Transverse colon (tissue), 4 donors: ENCODE data around the gene RTKN. TPM values are rescaled to one million over a fixed set of nuclear protein-coding genes. Genes with fewer than 3 reads are reported as not detected.

Experiments
- DNase-seq: peaks from one replicate; pipeline ENCODE4 v3.0.0-alpha.2; 2019
- H3K27ac ChIP-seq, 4 donors: fragments of 200-600 bp; sonication (generic); 2 replicates each; pipeline ENCODE4 v1.5.1; 2016 to 2018; ENCODE audit warnings: inconsistent platforms in 4 of 4
- H3K27me3 ChIP-seq: fragments of 200-600 bp; sonication (generic); 2 replicates; pipeline ENCODE4 v1.5.1; 2017; ENCODE audit warnings: inconsistent platforms
- H3K36me3 ChIP-seq, 4 donors: fragments of 200-600 bp; sonication (generic); 2 replicates each; pipeline ENCODE4 v1.5.1; 2017 to 2019; ENCODE audit warnings: inconsistent platforms in 4 of 4
- H3K4me1 ChIP-seq, 4 donors: fragments of 200-600 bp; sonication (generic); 2 replicates each; pipeline ENCODE4 v1.5.1; 2017 to 2020; ENCODE audit warnings: inconsistent platforms in 4 of 4
- H3K4me3 ChIP-seq, 4 donors: fragments of 200-600 bp; sonication (generic); 1 replicate in 1 of 4; 2 replicates in 3 of 4; pipeline versions ENCODE4 v1.5.1 to v1.6.1; 2017 to 2019; ENCODE audit warnings: inconsistent platforms in 4 of 4
- H3K9me3 ChIP-seq, 2 donors: fragments of 200-600 bp; sonication (generic); 2 replicates each; pipeline ENCODE4 v1.5.1; 2017 to 2019; ENCODE audit warnings: inconsistent platforms in 2 of 2
- EP300 ChIP-seq: sonication (generic); formaldehyde crosslinking; IDR thresholded peaks from one replicate; pipeline ENCODE4 v1.6.1; 2017; ENCODE audit warnings: antibody characterized with exemption, low read depth
- POLR2A ChIP-seq: fragments of 450-650 bp; IDR thresholded peaks from one replicate; pipeline ENCODE4 v1.6.1; 2016; ENCODE audit warnings: antibody characterized with exemption, mild to moderate bottlenecking, moderate library complexity
- POLR2AphosphoS5 ChIP-seq, 3 donors: sonication (generic); formaldehyde crosslinking; IDR thresholded peaks; one replicate each; pipeline ENCODE4 v1.6.1; 2016; ENCODE audit warnings: antibody characterized with exemption in 3 of 3
- WGBS, 2 donors: methylation state at CpG; one replicate each; pipeline ENCODE4 v1.1.5; 2018; ENCODE audit warnings: low coverage in 1 of 2; 5-methylcytosine and 5-hydroxymethylcytosine counted together
- in situ Hi-C, 4 donors: fragments of 200-750 bp; cut with MboI; loops; one replicate each; pipeline versions ENCODE4 v1.15.0 to v1.15.1; 2017; ENCODE audit warnings: low sequenced_read_pairs in 3 of 4, low pct_ligation_motif_present in 1 of 4, low pct_unique_long_range_greater_than_20kb in 1 of 4
- intact Hi-C: fragments of 100-400 bp; cut with DNase I; formaldehyde crosslinking; loops from one replicate; pipeline ENCODE4 v1.15.1; 2023; ENCODE audit warnings: low total_unique reads
- total RNA-seq, 4 donors: library from RNA; depleted of rRNA; stranded (reverse); fragments of >200 nt; gene quantifications; one replicate each; pipeline ENCODE4 v1.1.0, GENCODE V29; 2016
- TF ChIP-seq, protein P1 (sequence below), 5 experiments: fragments of 200-600 bp in 3 of 5; fragments of 450-650 bp in 2 of 5; sonication (generic) in 3 of 5; IDR thresholded peaks; 1 replicate in 2 of 5; 2 replicates in 3 of 5; pipeline ENCODE4 v1.5.1; 2016 to 2017; ENCODE audit warnings: antibody characterized with exemption in 5 of 5, inconsistent platforms in 3 of 5, mild to moderate bottlenecking in 2 of 5, moderate library complexity in 1 of 5

Gene RTKN
- total RNA-seq, 4 donors from 2014 or later, result 29.7 to 46.4 (median 41.9) TPM

DNA sequence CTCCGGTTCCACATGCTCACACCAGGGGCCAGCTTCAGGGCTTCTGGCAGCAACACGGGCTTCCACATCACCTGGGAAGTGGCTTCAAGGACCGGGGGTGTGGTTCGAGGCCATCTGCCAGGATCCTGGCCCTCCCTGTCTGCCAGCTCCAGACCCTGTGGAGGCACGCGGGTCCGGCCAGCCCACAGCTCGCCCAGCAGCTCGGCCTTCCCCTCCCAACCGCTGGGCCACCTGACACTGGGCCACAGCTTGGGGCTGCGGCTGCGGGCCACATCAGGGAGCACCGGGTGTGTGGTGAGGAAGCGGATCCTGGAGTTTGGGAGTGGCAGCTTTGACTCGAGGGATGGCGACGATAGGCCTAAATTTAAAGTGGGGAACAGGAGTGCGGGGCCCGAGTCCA, 27.3 kb downstream of the RTKN start:
- Histone ChIP-seq H3K27ac (peak overlapping the region in 3 of 4 donors; percentile 49 to 71 (median 50)), H3K27me3 (no peaks in the 10 kb centered on the region), H3K4me3 (peak overlapping the region; percentile 29 to 52 (median 40)), H3K9me3 (no peaks in the 10 kb centered on the region), H3K4me1 (peaks cover 3 to 15% (median 10%) of the 10 kb centered on the region in 4 donors), H3K36me3 (no peaks in the 10 kb centered on the region)
- DNase-seq, result no peak
- 79% methylated on average over 19 of the region's 19 CpGs; no CpG with 5 or more reads in 1 of the 2 donors for WGBS, 2 donors
- intact Hi-C loops, result no loop called here
- TF ChIP-seq EP300 (no peak), POLR2A (no peak), POLR2AphosphoS5 (IDR thresholded peaks at IDR 0.05) (no peak)
- TF ChIP-seq, protein P1, sequence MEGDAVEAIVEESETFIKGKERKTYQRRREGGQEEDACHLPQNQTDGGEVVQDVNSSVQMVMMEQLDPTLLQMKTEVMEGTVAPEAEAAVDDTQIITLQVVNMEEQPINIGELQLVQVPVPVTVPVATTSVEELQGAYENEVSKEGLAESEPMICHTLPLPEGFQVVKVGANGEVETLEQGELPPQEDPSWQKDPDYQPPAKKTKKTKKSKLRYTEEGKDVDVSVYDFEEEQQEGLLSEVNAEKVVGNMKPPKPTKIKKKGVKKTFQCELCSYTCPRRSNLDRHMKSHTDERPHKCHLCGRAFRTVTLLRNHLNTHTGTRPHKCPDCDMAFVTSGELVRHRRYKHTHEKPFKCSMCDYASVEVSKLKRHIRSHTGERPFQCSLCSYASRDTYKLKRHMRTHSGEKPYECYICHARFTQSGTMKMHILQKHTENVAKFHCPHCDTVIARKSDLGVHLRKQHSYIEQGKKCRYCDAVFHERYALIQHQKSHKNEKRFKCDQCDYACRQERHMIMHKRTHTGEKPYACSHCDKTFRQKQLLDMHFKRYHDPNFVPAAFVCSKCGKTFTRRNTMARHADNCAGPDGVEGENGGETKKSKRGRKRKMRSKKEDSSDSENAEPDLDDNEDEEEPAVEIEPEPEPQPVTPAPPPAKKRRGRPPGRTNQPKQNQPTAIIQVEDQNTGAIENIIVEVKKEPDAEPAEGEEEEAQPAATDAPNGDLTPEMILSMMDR (IDR thresholded peaks at IDR 0.05), result no peak
- in situ Hi-C loops, result no loop called here

GRCh38 chr2:74413001-74413698, 28.6 kb downstream of the RTKN start:
- Histone ChIP-seq H3K4me1 (peaks cover 3 to 15% (median 10%) of the 10 kb centered on the region in 4 donors), H3K36me3 (no peaks in the 10 kb centered on the region), H3K27ac (no peak overlapping the region), H3K4me3 (no peak overlapping the region), H3K9me3 (no peaks in the 10 kb centered on the region), H3K27me3 (no peaks in the 10 kb centered on the region)
- in situ Hi-C loops, result no loop called here
- WGBS, 2 donors, result 48 to 60% methylated on average over 1 to 8 of the region's 8 CpGs
- intact Hi-C loops, result no loop called here
- no peak for DNase-seq
- TF ChIP-seq, protein P1 (IDR thresholded peaks at IDR 0.05), result no peak
- TF ChIP-seq EP300 (no peak), POLR2AphosphoS5 (IDR thresholded peaks at IDR 0.05) (no peak), POLR2A (no peak)

DNA sequence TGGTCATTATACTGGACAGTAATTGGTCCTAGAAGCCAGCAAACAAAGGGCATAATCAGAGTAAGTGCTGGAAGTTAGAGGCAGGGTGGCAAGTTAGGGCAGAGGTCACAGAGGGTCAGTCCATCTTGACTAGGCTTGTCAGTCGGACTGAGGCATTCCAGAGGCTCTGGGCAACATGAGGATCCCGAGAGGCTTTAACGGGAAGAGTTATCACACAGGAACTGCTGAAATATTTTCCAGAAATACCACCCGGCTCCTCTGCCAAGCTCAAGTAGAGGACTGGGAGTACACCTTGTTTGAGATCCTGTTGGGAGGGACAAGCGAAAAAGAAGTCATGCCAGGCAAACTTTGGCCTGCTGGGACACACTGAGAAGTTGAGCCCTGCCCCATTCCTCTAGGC, 34.1 kb downstream of the RTKN start:
- H3K36me3 ChIP-seq, result no peaks in the 10 kb centered on the region
- H3K27ac ChIP-seq, result no peak overlapping the region
- no peak overlapping the region for H3K4me3 ChIP-seq
- WGBS, 2 donors, result 70 to 74% methylated on average over 4 to 5 of the region's 5 CpGs
- in situ Hi-C loops, result no loop called here
- intact Hi-C loops, result no loop called here
- H3K4me1 ChIP-seq, result no peaks in the 10 kb centered on the region
- TF ChIP-seq POLR2AphosphoS5 (IDR thresholded peaks at IDR 0.05) (no peak), EP300 (no peak), POLR2A (no peak)
- TF ChIP-seq, protein P1 (IDR thresholded peaks at IDR 0.05), result no peak
- no peak for DNase-seq
- H3K27me3 ChIP-seq, result no peaks in the 10 kb centered on the region
- no peaks in the 10 kb centered on the region for H3K9me3 ChIP-seq

DNA sequence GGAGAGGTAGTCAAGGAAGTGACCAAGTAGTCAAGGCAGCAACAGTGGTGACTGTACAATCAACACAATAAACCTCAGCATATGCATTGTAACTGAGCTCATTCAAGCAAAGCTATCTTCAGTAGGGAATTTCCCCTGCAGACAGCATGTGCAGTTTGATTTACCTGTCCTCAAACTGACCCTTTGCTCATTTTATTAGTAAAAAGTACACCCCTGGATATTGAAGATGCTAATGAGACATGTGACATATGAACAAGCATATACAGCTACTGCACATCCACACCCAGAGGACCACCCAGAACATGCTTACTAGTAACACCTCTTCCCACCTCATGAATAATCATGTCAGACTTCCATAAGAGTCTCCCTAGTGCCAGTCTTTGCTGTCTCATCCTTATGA, 35.7 kb downstream of the RTKN start:
- Histone ChIP-seq H3K9me3 (no peaks in the 10 kb centered on the region), H3K4me3 (no peak overlapping the region), H3K36me3 (no peaks in the 10 kb centered on the region), H3K27me3 (no peaks in the 10 kb centered on the region), H3K4me1 (no peaks in the 10 kb centered on the region), H3K27ac (no peak overlapping the region)
- in situ Hi-C loops (no loop called here), intact Hi-C loops (no loop called here)
- TF ChIP-seq POLR2AphosphoS5 (IDR thresholded peaks at IDR 0.05) (no peak), EP300 (no peak)
- no peak for DNase-seq

DNA sequence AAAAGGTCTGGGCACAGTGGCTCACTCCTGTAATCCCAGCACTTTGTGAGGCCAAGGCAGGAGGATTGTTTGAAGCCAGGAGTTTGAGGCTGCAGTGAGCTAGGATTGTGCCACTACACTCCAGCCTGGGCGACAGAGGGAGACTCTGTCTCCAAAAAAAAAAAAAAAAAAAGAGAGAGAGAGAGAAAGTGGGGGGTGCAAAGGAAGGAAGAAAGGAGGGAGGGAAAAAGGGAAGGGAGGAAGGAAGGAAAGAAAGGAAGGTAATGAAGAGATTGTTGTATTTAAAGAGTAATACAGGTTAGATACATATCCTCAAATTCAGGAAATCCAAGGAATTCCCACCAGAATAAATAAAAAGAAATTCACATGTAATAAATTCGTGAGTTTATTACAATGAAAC, 39.8 kb downstream of the RTKN start:
- TF ChIP-seq POLR2A (no peak), EP300 (no peak)
- TF ChIP-seq, protein P1 (IDR thresholded peaks at IDR 0.05), result no peak
- DNase-seq, result no peak
- H3K27me3 ChIP-seq, result no peaks in the 10 kb centered on the region
- H3K27ac ChIP-seq, result no peak overlapping the region
- H3K4me1 ChIP-seq, result no peaks in the 10 kb centered on the region
- intact Hi-C loops, result no loop called here
- in situ Hi-C loops, result no loop called here
- H3K4me3 ChIP-seq, result no peak overlapping the region
- no peaks in the 10 kb centered on the region for H3K9me3 ChIP-seq
- no peaks in the 10 kb centered on the region for H3K36me3 ChIP-seq
- 73 to 100% methylated on average over 1 to 2 of the region's 2 CpGs for WGBS, 2 donors
